Epithelial cell of proximal tubule (primary cell): ENCODE measurements around the gene TPBGL. TPM values are rescaled to one million over a fixed set of nuclear protein-coding genes. Genes with fewer than 3 reads are reported as not detected.

Experiments
- DNase-seq: peaks from one replicate; pipeline ENCODE4 v3.0.0-alpha.2; 2011; ENCODE audit warnings: low read depth
- H3K4me3 ChIP-seq: 2 replicates; pipeline ENCODE4 v1.5.1; 2011; ENCODE audit warnings: low read depth, mild to moderate bottlenecking, low read length
- CTCF ChIP-seq: conservative IDR thresholded peaks from 2 replicates; pipeline ENCODE4 v1.5.1; 2012; ENCODE audit warnings: low read depth, mild to moderate bottlenecking, low read length
- total RNA-seq: library from RNA; depleted of rRNA; stranded (reverse); fragments of >200 nt; gene quantifications from 2 replicates; pipeline ENCODE4 v1.2.3, GENCODE V29; 2015

Gene TPBGL
- total RNA-seq, 1 donor from 2014 or later, result not detected

- no peak overlapping the region for H3K4me3 ChIP-seq
- DNase-seq, result no peak
- no peak for TF ChIP-seq CTCF
These were observed 35.0 kb upstream of the TPBGL start for GRCh38 chr11:75205564-75206020.

GRCh38 chr11:75208446-75208845, 32.1 kb upstream of the TPBGL start:
- no peak for DNase-seq
- no peak for TF ChIP-seq CTCF
- H3K4me3 ChIP-seq, result no peak overlapping the region

GRCh38 chr11:75212411-75212810, 28.2 kb upstream of the TPBGL start:
- H3K4me3 ChIP-seq, result no peak overlapping the region
- TF ChIP-seq CTCF, result no peak
- DNase-seq, result no peak

GRCh38 chr11:75214411-75214821, 26.2 kb upstream of the TPBGL start:
- DNase-seq, result peak; percentile 16
- TF ChIP-seq CTCF, result peak; percentile 74
- H3K4me3 ChIP-seq, result no peak overlapping the region

- no peak overlapping the region for H3K4me3 ChIP-seq
- no peak for DNase-seq
- no peak for TF ChIP-seq CTCF
These were observed 25.7 kb upstream of the TPBGL start for GRCh38 chr11:75214843-75215242.

- DNase-seq, result no peak
- TF ChIP-seq CTCF, result no peak
These were observed 20.7 kb upstream of the TPBGL start for GRCh38 chr11:75219869-75220268.

GRCh38 chr11:75223954-75224643, 16.5 kb upstream of the TPBGL start:
- TF ChIP-seq CTCF, result peak; percentile 21
- no peak for DNase-seq
- no peak overlapping the region for H3K4me3 ChIP-seq

More at GRCh38 chr11:75219869-75220268, 20.7 kb upstream of the TPBGL start:
- H3K4me3 ChIP-seq, result no peak overlapping the region
